AML-193 (cell line): ENCODE measurements around the gene MOCOS.

Experiments used
- DNase-seq, 2 experiments: peaks; one replicate each; lab custom pipeline; 2025; lab: John Stamatoyannopoulos, UW

MOCOS gene

DNA sequence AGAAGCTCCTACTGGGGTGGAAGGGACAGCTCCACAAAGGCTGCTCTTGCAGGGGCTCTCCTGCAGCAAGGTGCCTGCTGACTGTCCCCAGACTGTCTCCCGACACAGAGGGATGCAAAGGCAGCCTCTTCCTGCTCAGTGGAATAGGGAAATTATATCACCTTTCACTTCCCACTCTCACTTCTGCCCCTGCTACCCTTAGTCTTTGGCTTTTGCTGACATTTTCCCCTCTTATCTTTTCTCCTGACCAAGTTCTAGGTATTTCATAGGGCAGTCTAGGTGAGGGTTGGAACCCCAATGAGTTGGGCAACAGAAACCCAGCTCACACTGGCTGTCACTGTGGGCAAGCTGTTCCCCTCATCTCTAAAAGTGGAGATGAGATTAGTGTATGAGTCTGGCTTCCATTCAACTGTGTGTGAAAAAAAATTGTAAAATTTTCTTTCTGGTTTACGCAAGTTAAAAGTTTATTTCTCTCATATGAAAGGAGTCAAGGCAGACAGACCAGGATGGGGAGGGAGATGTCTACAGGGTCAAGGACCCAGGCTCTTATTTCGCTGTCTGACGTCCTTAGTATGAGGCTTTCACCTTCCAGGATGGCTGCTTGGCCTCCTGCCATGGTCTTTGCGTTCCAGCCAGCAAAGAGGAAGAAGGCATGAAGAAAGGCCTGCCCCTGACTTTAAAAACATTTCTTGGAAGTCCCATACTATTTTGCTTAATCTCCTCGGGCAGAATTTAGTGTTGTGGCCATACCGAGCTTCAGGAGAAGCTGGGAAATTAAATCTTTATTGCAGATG lies 7.5 kb upstream of the MOCOS start:
- DNase-seq: peak; percentile 59 to 68

DNA sequence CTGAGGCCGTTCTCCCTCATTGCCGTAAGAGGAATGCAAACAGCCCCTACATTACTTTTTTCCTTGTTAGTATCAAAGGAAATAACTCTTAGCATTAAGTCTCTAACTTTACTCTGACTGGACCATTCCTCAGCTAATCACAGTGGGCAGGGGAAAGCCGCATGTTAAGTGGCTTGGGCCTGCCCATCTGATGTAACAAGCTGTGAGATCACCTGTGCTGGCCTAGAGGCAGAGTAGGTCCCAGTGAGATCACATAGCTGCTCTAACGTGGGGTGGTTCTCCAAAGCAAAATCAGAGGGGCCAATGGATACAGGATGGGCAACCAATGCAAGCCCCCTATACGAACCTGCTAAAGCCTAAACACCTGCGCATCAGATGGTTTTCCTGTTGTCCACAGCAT lies 5.9 kb upstream of the MOCOS start:
- DNase-seq: no peak

DNA sequence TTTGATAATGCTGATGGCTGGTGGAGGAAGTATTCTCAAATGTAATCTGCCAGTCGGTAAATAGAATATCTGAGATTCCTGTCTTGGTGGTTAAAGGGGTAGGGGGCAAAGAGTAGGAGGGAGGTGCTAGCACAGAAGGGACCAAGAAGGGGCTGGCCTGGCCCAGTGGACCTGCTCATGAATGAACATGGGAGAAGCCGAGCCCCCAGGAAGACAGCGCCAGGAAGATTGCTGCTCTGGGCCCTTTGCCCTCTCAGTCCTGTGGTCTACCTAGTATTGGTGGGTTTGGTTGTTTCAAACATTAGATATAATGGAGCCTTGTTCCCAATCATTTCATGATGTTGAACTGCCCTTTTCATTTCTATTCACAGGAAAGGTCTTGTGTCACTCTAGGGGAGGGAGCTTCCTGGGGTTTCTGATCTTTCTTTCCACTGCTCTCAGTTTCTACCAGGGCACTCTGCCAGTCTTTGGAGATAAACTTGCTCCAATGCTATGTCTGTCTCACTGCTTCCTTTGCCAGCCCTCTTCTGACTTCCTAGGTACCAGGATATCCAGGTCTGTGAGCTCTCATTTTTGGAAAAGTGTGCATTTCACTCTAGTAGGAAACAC lies 5.3 kb upstream of the MOCOS start:
- DNase-seq: no peak

DNA sequence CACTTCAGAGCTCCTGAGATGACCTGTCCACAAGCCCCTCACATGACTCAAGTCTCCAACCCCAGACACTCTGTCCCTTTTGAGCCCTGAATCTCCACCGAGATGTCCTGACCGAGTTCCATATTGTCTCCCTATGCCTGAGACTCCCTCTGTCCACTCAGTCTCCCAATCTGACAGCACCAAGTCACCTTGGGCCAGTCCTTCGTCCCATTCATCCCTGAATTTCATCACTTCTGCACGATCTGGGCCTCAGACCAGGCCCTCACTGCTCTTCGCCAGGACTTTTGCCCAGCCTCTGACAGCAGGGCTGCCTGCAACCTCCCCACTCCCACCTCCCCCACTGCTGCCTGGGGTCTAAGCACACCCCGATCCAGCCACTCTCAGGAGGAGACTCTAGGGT lies 4.3 kb upstream of the MOCOS start:
- no peak for DNase-seq

DNA sequence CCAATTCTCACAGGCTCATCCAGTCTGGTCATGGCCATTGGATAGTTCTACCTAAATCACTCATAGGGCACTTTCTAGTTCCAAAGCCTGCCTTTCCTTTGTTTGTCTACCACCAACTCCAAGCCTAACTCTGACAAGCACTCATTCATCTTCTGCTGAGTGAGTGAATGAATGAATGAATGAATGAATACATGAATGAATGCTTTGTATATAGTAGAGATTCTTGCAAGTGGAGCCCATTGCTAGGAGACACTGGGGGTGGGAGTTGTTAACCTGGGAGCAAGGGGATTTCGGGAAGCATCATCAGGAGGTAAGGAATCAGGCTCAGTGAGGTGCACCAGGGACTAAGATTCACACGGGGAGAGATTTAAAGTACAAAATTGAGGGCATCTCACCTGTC lies 3.3 kb upstream of the MOCOS start:
- DNase-seq: no peak

DNA sequence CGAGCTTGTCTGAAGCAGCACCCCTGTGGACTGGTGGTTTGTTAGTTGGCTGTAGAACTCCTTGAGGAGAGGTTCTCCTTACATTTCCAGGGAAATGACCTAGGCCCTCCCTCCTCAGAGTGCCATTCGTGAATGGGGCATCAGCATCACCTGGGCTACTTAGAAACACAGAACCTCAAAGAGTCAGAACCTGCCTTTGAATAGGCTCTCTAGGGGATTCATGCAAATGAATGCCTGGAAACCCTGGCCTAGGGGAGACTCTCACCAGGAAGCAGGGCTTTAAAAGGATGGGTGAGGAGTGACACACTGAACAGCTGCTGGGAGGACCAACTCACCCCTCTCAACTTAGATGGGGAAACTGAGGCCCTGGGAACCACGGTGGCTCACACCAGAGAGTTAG lies 2.1 kb upstream of the MOCOS start:
- DNase-seq: no peak

DNA sequence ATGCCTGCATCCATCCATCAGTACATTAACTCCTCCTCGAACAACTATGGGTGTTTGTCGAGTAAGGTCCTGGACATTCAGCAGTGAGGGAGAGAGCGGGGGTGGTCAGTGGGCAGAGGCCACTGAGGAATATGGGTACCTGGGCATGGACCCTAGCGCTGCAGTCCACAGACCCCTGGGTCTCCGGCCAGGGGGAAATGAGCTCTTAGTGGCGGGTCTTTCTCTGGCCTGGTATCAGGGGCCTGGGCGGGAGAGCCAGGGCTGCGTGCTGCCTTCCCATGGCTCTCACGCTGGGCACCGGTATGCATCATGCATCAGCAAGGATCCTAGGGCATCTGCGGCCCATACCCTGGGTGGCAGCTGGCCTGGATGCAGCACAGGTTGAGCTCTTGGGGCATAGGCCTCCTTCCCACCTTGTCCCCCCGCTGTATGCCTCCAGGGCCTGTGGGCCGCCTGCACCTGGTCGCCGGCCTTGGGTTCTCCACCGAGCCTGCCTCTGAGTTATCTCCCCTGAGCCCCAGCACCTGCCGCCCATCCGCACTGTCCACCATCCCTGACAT lies 1.3 kb upstream of the MOCOS start:
- no peak for DNase-seq

DNA sequence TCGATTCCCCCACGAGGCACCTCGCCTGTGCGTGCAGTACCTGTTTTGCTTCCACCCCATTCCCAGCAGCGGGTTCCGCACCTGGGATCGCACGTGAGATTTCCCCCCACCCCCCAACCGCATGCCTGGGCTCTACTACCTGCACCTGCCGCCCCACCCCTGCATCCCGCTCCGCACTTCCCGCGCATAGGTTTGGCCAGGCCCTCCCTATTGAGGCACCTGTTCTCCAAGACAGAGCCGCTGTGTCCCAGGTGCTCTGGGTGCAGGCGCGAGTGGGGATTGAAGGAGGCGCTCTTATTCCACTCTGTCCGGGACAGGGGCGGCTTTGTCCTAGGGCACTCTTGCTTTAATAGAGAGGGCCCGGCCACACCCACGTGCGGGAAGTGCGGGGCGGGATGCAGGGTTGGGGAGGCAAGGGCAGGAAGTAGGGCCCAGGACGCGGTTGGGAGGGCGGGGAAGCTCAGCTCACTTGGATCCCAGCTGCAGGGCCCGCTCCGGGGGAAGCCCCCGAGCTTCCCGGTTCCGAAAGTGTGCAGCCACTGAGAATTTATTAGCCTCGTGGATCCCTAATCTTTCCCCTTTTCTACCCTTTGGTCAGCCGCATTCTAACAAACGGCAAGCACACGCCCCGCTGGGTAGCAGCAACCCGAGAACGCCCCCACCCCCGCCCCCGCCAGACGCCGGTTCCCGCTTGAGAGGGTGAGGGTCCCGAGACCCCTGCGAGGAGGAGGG lies 670 bp upstream of the MOCOS start:
- DNase-seq: no peak

DNA sequence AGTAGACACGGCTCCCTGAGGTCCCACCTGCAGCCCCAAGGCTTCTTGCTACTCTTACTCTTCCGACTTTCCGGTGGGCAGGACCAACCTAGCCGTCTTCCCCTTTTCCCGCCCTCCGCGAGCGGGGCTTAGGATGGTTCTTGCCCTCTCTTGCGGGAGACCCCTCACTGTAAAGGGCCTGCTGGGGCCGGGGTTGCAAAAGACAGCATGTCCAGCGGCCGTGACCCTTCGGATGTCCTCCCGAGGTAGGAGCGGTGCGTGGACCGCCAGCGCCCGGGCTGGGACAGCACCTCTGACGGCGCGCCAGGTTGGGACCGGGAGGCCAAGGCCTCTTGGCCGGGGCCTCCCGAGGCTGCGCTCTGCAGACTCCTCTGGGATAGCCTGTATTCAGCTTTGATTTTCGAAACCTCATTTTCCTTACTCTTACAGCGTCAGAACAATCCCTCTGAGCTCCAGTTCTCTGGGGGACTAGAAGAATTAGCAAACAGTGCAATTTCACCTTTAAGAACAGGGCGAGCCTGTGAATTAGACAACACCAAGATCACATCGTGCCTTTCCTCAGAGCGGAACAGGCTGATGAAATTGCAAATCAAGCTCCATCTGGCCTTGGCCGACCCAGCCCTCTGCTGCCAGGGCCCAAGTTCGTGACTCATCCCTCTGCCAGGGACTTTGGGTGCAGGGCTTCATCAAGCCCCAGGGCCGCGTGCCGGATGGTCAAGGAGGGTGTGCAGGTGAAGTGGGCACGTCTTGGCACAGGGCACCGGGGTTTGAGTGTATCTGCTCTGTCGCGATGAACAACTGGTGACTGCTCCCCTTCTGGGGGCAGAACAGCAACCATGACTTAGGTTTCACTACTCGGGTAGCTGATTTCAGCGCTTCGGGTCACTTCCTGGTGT lies 777 bp downstream of the MOCOS start:
- DNase-seq: no peak

DNA sequence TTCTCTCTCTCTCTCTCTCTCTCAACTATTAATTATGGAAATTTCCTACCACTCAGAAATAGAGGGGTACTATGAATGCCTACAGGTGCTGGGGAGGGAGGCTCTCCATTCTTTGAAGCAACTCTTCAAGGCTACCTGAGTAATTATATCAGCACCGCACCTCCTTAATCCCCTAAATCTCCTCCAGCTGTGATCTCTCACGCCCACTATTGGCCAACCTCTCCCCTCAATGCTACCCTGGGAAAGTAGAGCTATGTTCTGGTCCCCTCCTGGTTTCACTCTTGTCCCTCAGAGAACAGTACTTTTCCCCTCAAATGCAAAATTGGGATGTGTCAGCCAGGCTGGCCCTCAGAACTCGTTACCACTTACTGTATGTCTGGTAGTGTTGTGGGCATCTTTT lies 1.6 kb downstream of the MOCOS start:
- DNase-seq: no peak

DNA sequence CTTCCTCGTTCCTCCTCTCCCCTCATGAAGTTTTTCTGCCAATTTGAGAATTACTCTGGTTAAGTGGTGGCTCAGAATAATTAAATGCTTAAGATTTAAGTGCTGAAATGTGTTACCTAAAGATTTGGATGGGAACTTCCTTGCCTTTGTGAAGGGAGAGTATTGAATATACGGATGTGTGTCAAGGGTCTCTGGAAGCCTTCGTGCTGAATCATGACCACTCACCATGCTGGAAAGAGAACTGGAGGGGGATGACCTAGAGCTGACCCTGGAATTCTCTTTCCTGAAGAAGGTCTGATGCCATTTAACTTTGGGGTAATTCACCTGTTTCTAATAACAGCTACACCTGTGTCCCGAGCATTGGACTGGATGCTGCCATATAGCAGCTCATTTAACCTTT lies 2.2 kb downstream of the MOCOS start:
- no peak for DNase-seq

DNA sequence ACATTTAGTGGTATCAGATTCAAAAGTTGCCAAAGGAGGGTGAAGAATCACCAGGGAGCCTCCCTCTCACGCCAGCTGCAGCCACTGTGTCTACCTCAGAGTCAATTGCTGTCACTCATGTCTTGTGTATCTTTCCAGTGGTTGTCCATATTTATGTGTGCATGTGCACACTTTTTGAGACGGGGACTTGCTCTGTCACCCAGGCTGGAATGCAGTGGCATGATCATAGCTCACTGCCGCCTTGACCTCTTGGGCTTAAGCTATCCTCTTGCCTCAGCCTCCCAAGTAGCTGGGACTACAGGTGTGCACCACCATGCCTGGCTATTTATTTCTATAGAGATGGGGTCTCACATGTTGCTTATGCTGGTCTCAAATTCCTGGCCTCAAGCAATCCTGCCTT lies 4.0 kb downstream of the MOCOS start:
- DNase-seq: no peak

DNA sequence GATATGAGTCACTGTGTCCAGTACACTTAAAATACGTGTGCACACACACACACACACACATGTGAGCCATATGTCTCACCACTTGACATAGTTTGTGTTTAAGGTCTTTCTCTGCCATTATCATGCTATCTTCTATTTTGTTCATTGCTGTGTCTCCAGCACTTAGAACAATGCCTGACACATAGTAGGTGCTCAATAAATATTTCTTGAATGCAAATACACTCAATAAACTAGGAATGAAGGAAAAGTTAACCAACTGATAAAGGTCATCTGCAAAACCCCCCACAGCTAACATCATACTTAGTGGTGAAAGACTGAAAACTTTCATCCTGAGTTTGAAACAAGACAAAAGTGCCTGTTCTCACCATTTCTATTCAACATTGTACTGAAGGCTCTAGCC lies 4.4 kb downstream of the MOCOS start:
- DNase-seq: no peak

DNA sequence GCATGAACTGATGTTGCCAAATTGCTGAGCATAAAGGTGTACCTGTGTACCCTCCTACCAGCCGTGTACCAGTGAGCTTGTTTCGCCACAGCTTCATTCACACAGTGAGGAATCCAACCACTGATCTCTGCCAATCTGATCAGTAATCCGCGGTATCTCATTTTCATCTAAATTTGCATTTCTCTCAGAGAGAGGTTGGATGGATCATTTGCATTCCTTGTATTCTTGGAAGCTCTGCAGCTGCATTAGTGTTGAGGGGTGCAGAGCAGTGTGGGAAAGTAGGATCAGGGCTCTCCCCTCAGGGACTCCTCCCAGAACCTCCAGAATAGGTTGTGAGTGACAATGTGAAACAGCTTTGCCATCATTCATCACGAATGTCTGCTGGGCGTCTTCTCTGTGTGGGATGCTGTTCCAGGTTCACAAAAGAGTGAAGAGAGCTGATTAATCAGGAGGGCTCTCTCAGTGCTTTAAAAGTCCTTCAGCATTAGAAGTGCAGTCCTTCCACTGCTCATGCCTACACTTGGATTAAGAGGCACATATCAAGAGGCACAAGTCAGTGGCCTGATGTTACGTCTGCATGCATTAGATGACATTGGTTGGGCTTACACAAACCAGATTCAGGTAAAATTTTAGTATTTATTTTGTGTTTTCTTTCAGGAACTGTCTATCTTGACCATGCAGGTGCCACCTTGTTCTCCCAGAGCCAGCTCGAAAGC lies 7.5 kb downstream of the MOCOS start:
- no peak for DNase-seq

DNA sequence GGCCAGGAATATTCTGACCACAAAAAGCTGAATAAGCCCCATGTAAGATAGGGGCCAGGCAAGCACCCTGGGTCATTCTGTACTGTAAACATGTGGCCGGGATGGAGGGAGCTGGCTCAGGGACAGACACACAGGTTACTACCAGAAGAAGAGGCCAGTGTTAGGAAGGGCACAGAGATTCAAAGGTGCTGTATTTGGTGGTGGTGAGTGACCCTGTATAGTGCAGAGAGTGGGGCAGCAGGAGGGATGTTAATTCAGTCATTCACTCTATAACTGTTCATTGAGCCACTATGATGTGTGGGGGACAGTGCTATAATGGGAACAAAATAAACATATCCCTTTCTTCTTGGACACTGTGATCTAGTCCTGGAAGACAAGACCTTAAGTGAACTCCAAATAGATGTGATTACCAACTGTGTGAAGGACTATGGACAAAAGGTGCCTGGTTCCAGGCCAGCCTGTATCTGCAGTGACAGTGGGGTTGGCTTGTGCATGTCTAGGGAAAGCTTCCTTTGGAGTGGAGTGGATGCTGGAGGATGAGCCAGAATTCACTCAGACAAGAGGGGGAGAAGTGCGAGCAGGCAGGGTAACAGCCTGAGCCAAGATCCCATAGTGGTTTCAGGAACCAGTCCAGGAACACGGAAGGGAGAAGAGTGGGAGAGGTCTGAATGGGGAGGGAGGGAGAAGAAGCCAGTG lies 8.3 kb downstream of the MOCOS start:
- DNase-seq: no peak

DNA sequence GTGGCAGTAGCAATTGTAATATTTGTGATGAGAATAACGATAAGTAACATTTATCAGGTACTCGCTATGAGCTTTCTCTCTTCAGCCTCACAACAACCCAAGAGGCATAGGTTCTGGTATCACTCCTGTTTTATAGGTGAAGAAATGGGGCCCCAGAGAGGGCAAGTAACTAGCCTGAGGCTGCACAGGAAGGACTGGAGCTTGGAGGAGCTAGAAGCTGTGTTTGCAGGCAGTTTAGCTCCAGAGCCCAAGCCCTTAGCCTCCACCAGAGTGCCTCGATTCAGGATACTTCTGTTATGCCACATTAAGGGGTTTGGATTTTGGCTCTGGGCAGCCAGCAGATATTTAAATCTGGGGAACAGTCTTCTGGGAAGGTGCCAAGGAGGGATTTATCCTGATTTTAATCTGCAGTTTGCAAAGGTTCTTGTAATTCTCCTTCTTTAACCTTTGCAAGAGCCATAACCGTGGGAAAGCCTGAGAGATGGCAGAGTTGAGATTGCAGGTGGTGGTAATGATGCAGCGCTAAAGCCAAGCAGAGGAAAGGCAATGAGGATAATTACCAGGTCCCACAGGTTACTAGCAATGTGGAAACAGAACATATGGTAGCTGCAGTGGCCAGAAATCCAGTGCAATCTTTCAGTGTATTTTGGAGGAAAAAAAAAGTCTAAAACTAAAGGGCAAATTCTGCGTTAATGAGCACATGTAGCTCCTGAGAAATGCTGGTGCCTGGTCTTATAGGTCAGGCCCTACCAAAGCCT lies 9.1 kb downstream of the MOCOS start:
- DNase-seq: no peak

DNA sequence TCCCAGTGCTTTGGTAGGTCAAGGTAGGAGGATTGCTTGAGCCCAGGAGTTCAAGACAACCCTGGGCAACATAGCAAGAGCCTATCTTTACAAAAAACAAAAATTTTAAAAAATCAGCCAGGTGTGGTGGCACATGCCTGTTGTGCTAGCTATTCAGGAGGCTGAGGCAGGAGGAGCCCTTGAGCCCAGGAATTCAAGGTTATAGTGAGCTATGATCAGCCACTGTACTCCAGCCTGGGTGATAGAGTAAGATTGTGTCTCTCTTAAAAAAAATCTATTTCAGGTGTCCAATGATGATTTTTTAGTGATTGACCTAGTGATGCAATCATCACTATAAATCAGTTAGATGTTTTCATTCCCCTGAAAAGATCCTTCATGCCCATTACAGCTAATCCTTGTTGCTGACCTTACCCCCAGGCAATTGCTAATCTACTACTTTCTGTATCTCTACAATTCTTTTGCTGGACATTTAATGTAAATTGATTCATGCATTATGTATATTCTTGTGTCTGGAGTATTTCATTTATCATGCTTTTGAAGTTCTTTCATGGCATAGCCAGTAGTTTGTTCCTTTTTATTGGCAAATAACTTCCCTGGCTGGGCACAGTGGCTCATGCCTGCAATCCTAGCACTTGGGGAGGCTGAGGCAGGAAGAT lies 10.3 kb downstream of the MOCOS start:
- no peak for DNase-seq

DNA sequence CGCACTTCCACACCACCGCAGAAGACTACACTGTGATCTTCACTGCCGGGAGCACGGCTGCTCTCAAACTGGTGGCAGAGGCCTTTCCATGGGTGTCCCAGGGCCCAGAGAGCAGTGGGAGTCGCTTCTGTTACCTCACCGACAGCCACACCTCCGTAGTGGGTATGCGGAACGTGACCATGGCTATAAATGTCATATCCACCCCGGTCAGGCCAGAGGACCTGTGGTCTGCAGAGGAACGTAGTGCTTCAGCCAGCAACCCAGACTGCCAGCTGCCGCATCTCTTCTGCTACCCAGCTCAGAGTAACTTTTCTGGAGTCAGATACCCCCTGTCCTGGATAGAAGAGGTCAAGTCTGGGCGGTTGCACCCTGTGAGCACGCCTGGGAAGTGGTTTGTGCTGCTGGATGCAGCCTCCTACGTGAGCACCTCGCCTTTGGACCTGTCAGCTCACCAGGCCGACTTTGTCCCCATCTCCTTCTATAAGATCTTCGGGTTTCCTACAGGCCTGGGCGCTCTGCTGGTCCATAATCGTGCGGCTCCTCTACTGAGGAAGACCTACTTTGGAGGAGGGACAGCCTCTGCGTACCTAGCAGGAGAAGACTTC lies 12.5 kb downstream of the MOCOS start:
- DNase-seq: no peak

DNA sequence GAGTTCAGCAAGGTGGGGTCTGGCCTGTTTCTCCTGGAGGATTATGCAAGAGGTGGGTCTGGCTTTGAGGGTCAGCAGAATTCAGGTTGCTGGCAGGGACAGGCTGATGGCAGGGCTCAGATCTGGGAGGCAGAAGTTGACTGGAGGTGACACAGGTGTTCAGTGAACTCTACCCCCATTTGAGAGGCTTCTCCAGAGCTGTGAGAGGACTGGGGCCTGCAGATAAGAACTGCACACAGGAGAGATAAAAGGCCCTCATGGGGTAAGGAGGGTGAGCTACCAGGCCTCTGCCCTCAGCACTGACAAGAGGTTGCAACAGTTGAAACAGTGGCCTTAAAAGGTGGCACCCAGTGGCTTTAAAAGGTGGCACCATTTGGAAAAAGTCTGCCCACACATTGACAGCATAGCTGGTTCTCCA lies 13.1 kb downstream of the MOCOS start:
- DNase-seq: no peak
